Stimulated activated naive CD4-positive, alpha-beta T cell treated with Interleukin-2 at 50 U/mL for 16 hours (primary cell): ENCODE measurements around the gene PIK3R4.

Experiments
- DNase-seq: peaks from one replicate; lab custom pipeline; 2025; lab: John Stamatoyannopoulos, UW

PIK3R4 gene

DNA sequence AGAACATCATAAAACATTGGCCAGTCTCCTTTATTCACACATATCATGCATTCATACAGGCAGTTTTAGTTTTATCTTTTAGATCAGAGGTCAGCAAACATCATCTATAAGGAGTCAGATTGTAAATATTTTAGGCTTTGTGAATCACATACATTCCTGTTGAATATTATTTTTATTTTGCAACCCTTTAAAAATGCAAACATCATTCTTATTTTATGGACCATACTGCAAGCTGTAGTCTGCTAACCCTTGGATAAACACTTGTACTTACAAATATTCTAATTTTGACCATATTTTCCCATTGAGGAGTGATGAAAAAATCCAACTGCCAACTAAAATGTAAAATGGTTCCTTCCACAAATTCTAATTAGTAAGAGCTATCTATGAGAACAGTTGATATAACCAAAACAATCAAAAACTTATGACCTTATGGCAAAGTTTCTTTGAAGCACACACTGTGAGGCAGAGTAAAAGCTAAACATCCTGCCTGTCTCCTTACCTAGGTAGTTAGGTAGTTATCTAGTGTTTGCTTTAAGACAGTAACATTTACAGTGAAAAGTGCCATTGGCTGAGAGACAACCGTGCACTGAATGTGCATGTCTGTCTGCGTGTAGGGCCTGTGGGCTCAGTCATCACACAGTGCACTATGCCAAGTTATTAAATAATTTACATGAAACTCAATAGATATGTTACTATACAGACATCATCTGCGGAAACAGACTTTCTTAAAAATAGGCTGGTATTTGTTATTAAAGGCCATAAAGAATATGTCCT lies 57.7 kb downstream of the PIK3R4 start:
- no peak for DNase-seq

- no peak for DNase-seq
Measured at GRCh38 chr3:130688015-130688688, 58.5 kb downstream of the PIK3R4 start.

DNA sequence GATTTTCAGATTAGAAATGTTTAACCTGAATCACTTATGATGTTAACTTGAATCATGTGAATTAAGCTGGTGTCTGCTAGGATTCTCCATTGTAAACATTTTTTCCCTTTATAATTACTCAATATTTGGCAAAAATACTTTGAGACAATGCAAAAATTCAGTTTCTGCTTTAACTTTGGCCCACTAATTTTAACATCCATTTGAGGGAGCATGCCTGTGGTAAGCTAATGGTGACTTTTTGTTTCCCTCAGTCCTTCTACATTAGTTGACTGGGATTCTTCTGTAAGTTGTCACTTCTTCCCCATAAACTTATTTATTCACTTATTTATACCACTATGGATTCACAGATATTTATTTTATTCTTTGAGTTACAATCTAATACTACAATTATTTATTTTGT lies 59.3 kb downstream of the PIK3R4 start:
- DNase-seq = no peak

DNA sequence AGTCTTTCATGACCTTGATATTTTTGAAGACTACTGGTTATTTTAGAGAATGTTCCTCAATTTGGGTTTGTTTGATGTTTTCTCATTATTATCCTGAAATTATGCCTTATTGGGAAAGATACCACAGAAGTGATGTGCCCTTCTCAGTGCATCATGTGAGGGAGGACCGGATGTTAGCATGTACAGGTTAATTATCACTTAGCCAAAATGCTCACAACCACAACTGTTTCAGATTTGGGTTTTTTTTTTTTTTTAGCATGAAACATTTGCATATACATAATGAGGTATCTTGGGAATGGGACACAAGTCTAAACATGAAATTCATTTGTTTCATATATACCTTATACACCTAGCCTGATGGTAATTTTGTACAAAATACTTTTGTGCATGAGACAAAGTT lies 59.8 kb downstream of the PIK3R4 start:
- no peak for DNase-seq

DNA sequence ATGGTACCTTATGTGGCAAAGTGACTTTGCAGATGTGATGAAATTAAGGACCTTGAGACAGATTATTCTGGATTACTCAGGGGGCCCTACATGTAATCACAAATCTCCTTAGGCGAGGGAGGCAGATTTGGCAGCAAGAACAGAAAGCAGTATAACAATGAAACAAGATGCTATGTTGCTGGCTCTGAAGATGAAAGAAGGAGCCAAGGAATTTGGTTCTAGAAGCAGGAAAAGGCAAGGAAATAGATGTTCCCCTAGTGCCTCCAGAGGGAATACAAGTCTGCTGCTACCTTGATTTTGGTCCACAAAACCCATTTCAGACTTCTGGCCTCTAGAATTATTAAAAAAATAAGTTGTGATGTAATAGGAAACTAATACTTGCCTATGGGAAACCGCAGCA lies 64.5 kb downstream of the PIK3R4 start:
- no peak for DNase-seq

GRCh38 chr3:130679218-130679617 lies 67.4 kb downstream of the PIK3R4 start:
- DNase-seq = no peak

- no peak for DNase-seq
Measured at GRCh38 chr3:130677343-130677742, 69.3 kb downstream of the PIK3R4 start.

GRCh38 chr3:130671545-130672312 lies 74.9 kb downstream of the PIK3R4 start:
- DNase-seq = no peak

DNA sequence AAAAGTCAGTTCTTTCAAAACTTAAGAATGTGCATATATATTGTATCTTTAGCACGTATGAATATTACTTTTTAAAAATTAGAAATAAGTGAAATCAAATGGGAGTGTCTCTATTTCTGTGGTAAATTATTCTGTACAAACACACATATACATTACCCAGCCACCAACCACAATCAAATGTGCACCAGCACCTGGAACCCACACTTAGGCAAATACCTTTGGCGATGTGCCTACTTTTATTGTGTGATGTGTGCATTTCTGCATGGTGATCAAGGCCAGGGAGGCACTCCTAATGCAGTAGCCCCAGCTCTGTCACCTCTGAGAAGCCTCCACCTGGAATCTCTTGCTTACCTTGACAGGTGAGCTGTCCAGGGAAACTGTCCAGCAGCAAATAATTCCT lies 76.9 kb downstream of the PIK3R4 start:
- no peak for DNase-seq

GRCh38 chr3:130663092-130663491 lies 83.5 kb downstream of the PIK3R4 start:
- no peak for DNase-seq

DNA sequence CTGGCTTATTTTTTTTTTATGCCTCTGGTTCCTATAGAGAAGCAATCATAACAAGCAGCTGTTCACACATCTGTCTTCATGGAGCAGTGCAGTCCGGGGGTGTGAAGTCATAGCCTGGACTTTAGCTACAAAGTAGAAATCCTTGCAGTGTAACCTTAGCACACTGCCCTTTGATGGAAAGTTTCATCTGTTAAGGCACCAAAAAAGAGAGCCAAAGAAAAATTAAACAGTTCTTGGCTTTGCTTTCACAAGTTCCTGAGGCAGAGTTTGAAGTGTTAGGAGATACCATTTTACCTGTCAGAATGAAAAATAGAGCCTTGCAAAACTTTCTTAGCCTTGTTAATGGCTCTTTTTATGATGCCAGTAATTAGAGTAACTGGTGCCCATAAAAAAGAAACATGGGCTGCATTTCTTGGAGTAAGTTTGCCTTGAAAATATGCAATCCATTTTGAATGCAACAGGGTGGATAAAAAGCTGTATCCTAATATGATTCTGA lies 84.1 kb downstream of the PIK3R4 start:
- no peak for DNase-seq

DNA sequence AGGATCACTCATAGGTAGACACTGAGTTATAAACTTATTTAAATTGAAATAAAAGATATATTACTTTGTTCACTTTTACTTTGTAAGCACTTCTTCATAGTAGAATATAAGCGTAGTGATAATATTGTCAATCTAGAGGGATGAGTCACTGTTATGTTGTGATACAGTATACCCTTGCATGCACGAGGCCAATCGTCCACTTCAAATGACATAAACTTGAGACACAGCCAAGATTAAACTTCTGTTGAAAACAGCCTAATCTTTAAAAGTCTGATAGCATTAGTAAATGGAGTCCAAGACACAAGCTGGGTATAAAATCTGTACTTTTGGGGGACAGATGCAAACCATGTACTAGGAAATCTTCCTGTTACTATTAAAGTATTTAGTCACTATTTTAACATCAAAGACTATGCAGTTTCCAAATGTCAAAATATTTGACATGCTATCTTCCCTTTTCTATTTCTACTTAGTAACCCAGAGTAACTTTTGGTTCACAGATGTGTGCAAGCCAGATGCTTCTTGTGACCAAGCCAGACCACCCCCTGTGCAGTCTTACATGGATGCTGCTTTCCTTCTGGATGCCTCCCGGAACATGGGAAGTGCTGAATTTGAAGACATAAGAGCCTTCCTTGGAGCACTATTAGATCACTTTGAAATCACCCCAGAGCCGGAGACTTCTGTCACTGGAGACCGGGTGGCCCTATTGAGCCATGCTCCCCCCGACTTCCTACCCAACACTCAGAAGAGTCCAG lies 85.3 kb downstream of the PIK3R4 start:
- no peak for DNase-seq

- no peak for DNase-seq
Measured at GRCh38 chr3:130659911-130660310, 86.7 kb downstream of the PIK3R4 start.

DNA sequence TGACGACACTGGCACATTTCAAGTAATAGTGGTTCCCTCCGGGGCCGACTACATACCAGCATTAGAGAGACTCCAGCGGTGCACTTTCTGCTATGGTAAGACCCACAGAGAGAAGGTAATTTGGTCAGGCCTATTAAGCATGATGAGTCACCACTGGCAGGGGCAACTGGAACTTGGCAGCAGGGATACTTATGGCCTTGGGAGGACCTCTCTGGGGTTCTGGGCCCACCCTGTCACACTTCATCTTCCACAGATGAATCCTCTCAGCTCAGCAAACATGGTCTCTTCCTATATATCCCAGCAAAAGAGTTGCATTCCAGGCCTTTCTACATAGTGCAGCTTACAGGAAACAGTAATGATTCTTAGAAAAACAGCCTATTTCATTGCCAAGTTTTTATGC lies 88.0 kb downstream of the PIK3R4 start:
- no peak for DNase-seq

DNA sequence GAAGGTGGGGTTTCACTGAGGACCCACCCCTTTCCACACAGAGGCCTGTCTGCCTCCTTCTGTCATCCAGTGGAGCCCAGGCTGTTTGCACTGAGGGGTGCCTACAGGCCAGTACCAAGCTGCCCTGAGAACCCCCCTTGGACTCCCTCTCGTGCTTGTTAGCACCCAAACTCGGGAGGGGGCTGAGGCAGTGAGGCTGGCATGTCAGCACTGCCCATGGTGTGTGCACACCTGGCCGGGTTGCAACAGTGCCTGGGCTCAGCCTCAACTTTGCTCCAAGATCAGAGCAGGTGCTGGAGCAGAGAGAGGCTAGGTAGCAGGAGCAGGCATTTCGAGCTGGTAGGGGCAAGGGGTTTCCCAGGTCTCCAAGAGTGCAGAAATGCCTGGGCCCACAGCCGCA lies 90.0 kb downstream of the PIK3R4 start:
- DNase-seq = no peak

- DNase-seq = no peak
Measured at GRCh38 chr3:130654921-130655320, 91.7 kb downstream of the PIK3R4 start.

DNA sequence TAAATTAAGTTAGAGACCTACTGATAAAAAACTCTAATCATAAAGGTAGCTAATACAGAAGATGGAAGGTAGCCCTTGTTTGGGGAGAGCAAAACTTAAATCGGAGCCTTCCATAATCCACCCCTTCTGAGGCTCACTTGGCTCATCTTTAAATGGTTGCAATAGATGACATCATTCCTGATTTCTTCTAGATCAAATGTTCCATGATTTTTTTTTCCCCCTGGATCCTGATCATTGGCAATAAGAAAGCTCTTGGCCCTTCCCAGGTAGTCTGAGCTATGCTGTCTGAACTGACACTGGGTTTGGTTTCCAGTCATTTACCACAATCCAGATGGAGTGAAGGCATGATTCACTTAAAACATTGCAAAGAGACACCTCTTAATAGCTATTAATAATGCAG lies 92.5 kb downstream of the PIK3R4 start:
- DNase-seq = no peak

GRCh38 chr3:130649061-130649654 lies 97.5 kb downstream of the PIK3R4 start:
- no peak for DNase-seq

DNA sequence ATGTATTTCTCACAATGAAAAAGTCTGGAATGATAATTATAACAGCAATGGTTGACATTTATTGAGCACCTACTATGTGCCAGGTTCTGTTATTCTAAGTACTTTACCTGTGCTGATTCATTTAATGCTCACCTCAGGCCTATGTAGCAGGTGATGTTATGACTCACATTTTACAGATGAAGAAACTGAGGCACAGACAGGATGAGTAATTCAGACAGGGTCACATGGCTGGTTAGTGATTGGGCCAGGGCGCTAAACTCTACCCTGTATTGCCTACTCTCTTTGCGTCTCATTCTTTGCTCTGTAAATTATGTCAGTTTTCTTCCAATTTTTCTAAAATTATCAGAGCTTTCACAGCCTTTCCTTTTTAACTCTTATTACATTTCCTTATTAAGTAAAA lies 98.3 kb downstream of the PIK3R4 start:
- no peak for DNase-seq

DNA sequence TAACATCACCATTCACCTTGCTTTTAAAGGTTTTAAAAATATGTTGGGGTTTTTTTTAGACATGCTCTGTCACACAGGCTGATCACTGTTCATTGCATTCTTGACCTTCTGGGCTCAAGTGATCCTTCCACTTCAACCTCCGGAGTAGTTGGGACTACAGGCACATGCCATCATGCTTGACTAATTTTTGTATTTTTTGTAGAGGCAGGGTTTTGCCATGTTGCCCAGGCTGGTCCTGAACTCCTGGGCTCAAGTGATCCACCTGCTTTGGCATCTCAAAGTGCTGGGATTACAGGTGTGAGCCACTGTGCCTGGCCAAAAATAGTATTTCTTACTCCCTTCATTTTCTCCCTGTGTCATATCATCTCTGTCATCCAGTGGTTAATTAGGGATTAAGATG lies 101.4 kb downstream of the PIK3R4 start:
- no peak for DNase-seq

DNA sequence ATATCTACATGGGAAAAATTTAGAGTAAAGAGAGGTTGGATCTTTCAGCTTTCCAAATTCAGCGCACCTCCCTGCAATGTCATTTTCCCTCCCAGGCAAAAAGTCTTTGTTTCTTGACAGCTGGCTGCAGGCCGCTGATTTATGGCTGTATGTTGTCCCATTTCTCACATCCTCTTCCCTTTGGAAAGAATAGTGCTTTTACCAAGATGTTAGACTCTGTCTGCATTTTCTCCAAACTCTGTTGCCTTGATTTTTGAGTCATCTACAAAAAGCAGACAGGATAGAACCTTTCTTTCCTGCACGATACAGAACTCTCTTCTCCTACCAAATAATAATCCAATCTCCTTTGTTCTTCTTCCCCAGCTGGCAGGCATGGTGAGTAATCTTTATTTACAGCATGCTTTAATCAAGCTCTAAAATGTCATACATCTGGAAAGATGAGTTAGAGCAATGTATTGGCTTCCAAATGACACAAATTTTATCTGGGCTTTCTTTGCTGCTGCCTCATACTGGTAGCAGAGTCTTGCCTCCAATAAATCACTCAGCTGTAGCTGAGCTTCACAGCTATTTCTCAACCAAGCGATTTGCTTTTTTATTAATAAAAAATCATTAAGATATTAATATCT lies 101.9 kb downstream of the PIK3R4 start:
- no peak for DNase-seq
